Karpas-422 (cell line): ENCODE results near the gene KCNB1. TPM values are rescaled to one million over a fixed set of nuclear protein-coding genes. Genes with fewer than 3 reads are reported as not detected.

ENCODE experiments used
- DNase-seq: peaks from one replicate; pipeline ENCODE4 v3.0.0-alpha.2; 2015
- H2AFZ ChIP-seq: fragments of 200-600 bp; sonication (generic); 2 replicates; pipeline ENCODE4 v1.6.1; 2014; ENCODE audit warnings: antibody characterized with exemption, low read length, mixed read lengths
- H3K27ac ChIP-seq: fragments of 200-600 bp; sonication (generic); 2 replicates; pipeline ENCODE4 v1.5.1; 2014; ENCODE audit warnings: mild to moderate bottlenecking, low read length, moderate library complexity
- H3K27me3 ChIP-seq: fragments of 200-600 bp; sonication (generic); 2 replicates; pipeline ENCODE4 v1.6.1; 2014; ENCODE audit warnings: low read length, mixed read lengths
- H3K36me3 ChIP-seq: fragments of 200-600 bp; sonication (generic); 2 replicates; pipeline ENCODE4 v1.6.1; 2014; ENCODE audit warnings: low read length, mixed read lengths; ENCODE audit not compliant: insufficient read depth
- H3K4me1 ChIP-seq: fragments of 200-600 bp; sonication (generic); 2 replicates; pipeline ENCODE4 v1.6.1; 2014; ENCODE audit warnings: mild to moderate bottlenecking, low read length, mixed read lengths
- H3K4me2 ChIP-seq: fragments of 200-600 bp; sonication (generic); 2 replicates; pipeline ENCODE4 v1.6.1; 2014; ENCODE audit warnings: low read length, low read depth, mild to moderate bottlenecking; ENCODE audit not compliant: poor library complexity, severe bottlenecking
- H3K4me3 ChIP-seq: fragments of 200-600 bp; sonication (generic); 2 replicates; pipeline ENCODE4 v1.5.1; 2014; ENCODE audit warnings: mild to moderate bottlenecking, antibody characterized with exemption, low read length, mixed read lengths
- H3K79me2 ChIP-seq: fragments of 200-600 bp; sonication (generic); 2 replicates; pipeline ENCODE4 v1.6.1; 2014; ENCODE audit warnings: mild to moderate bottlenecking, low read length, mixed read lengths
- H3K9ac ChIP-seq: fragments of 200-600 bp; sonication (generic); 2 replicates; pipeline ENCODE4 v1.6.0; 2014; ENCODE audit warnings: low read length
- H3K9me2 ChIP-seq: fragments of 200-600 bp; sonication (generic), shearing (Covaris generic); replicated peaks from 2 replicates; pipeline ENCODE4 v1.6.0; 2014; ENCODE audit warnings: mild to moderate bottlenecking, low read length, moderate library complexity; ENCODE audit not compliant: insufficient read depth
- H3K9me3 ChIP-seq: fragments of 300-700, 200-600 bp; sonication (generic); 2 replicates; pipeline ENCODE4 v1.6.1; 2014; ENCODE audit warnings: low read length, mixed read lengths
- H4K20me1 ChIP-seq: fragments of 200-600 bp; sonication (generic); 2 replicates; pipeline ENCODE4 v1.6.1; 2014; ENCODE audit warnings: mild to moderate bottlenecking, antibody characterized with exemption, low read length, low read depth; ENCODE audit not compliant: insufficient read depth
- total RNA-seq: library from RNA; depleted of rRNA; stranded (reverse); fragments of >200 nt; shearing (Covaris generic); gene quantifications from 2 replicates; pipeline ENCODE4 v1.2.3, GENCODE V29; 2014; ENCODE audit warnings: low replicate concordance

The KCNB1 gene
- total RNA-seq, 1 experiment from 2014 or later, result not detected

- Histone ChIP-seq H3K4me1 (no peaks in the 10 kb centered on the region), H3K27me3 (no peaks in the 10 kb centered on the region), H4K20me1 (no peaks in the 10 kb centered on the region), H2AFZ (no peak overlapping the region), H3K9me2 (no peaks in the 10 kb centered on the region), H3K4me2 (no peak overlapping the region), H3K9me3 (no peaks in the 10 kb centered on the region), H3K9ac (no peak overlapping the region), H3K4me3 (no peak overlapping the region), H3K27ac (no peak overlapping the region), H3K79me2 (no peaks in the 10 kb centered on the region), H3K36me3 (no peaks in the 10 kb centered on the region)
- DNase-seq, result no peak
Measured at GRCh38 chr20:49352751-49353150, 129.7 kb downstream of the KCNB1 start.

DNA sequence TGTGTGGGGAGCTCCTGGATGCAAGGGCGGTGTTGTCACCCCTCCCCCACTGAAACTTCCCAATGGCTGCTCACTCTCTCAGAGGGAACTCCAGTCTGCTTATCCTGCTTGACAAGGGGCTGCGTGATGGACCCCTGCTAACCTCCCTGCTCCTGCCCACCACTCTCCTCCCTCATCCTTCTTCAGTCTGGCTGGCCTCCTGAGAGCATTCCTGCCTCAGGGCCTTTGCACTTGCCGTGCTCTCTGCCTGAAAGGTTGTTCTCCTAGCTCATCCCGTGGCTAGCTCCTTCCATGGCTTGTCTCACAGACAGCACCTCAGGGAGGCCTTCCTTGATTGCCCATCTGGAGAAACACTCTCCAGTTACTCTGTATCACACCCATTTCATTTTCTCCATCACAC is 130.7 kb downstream of the KCNB1 start:
- Histone ChIP-seq H3K4me3 (no peak overlapping the region), H2AFZ (no peak overlapping the region), H3K4me1 (no peaks in the 10 kb centered on the region), H3K9me3 (no peaks in the 10 kb centered on the region), H3K27me3 (no peaks in the 10 kb centered on the region), H3K36me3 (no peaks in the 10 kb centered on the region), H3K9ac (no peak overlapping the region), H3K9me2 (no peaks in the 10 kb centered on the region), H3K4me2 (no peak overlapping the region), H4K20me1 (no peaks in the 10 kb centered on the region), H3K27ac (no peak overlapping the region), H3K79me2 (no peaks in the 10 kb centered on the region)
- no peak for DNase-seq

DNA sequence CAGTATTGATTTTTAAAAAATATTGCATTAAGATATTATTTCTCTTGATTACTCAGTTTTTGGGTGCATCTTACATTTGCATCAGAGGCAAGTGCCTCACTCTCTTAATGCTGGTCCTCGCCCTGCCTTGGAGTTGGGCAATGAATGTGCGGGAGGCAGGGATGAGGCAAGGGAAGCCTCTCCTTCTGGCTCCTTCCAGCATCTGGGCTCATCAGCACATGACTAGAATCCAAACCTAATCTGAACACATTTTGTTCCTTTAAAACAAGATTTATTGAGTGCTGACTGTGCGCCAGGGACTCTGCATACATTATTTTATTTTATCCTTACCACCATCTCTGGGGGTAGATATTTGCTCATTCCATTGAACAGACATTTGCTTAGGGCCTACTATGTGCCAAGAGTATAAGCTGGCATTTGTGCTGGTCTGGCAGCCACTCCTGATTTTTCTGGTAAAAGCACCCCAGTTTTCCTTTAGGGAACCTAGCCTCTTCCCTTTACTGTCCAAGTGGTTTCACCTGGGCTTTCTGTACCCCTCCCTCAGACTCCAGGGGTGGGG is 132.7 kb downstream of the KCNB1 start:
- H3K27me3 ChIP-seq, result no peaks in the 10 kb centered on the region
- no peak overlapping the region for H3K9ac ChIP-seq
- H3K27ac ChIP-seq, result no peak overlapping the region
- no peak overlapping the region for H3K4me3 ChIP-seq
- H3K9me2 ChIP-seq, result no peaks in the 10 kb centered on the region
- no peaks in the 10 kb centered on the region for H3K4me1 ChIP-seq
- H3K79me2 ChIP-seq, result no peaks in the 10 kb centered on the region
- no peaks in the 10 kb centered on the region for H3K36me3 ChIP-seq
- DNase-seq, result no peak
- no peak overlapping the region for H3K4me2 ChIP-seq
- H3K9me3 ChIP-seq, result no peaks in the 10 kb centered on the region
- H2AFZ ChIP-seq, result no peak overlapping the region
- no peaks in the 10 kb centered on the region for H4K20me1 ChIP-seq

- no peak for DNase-seq
- Histone ChIP-seq H3K4me1 (no peaks in the 10 kb centered on the region), H3K4me2 (no peak overlapping the region), H3K27ac (no peak overlapping the region), H3K4me3 (no peak overlapping the region), H3K9ac (no peak overlapping the region), H3K79me2 (no peaks in the 10 kb centered on the region), H4K20me1 (no peaks in the 10 kb centered on the region), H3K9me3 (no peaks in the 10 kb centered on the region), H3K9me2 (no peaks in the 10 kb centered on the region), H2AFZ (no peak overlapping the region), H3K27me3 (no peaks in the 10 kb centered on the region), H3K36me3 (no peaks in the 10 kb centered on the region)
Measured at GRCh38 chr20:49349078-49349477, 133.4 kb downstream of the KCNB1 start.

GRCh38 chr20:49348563-49348962 is 133.9 kb downstream of the KCNB1 start:
- no peaks in the 10 kb centered on the region for H4K20me1 ChIP-seq
- H3K36me3 ChIP-seq, result no peaks in the 10 kb centered on the region
- H3K9ac ChIP-seq, result no peak overlapping the region
- DNase-seq, result no peak
- H3K27ac ChIP-seq, result no peak overlapping the region
- H3K9me2 ChIP-seq, result no peaks in the 10 kb centered on the region
- no peak overlapping the region for H2AFZ ChIP-seq
- H3K4me2 ChIP-seq, result no peak overlapping the region
- no peaks in the 10 kb centered on the region for H3K27me3 ChIP-seq
- no peaks in the 10 kb centered on the region for H3K79me2 ChIP-seq
- H3K4me3 ChIP-seq, result no peak overlapping the region
- no peaks in the 10 kb centered on the region for H3K4me1 ChIP-seq
- H3K9me3 ChIP-seq, result no peaks in the 10 kb centered on the region

GRCh38 chr20:49347156-49347555 is 135.3 kb downstream of the KCNB1 start:
- H3K9ac ChIP-seq, result no peak overlapping the region
- H3K79me2 ChIP-seq, result no peaks in the 10 kb centered on the region
- no peaks in the 10 kb centered on the region for H3K9me2 ChIP-seq
- no peaks in the 10 kb centered on the region for H4K20me1 ChIP-seq
- no peaks in the 10 kb centered on the region for H3K9me3 ChIP-seq
- H3K27ac ChIP-seq, result no peak overlapping the region
- no peak overlapping the region for H3K4me2 ChIP-seq
- H3K36me3 ChIP-seq, result no peaks in the 10 kb centered on the region
- no peak overlapping the region for H3K4me3 ChIP-seq
- H2AFZ ChIP-seq, result no peak overlapping the region
- DNase-seq, result no peak
- no peaks in the 10 kb centered on the region for H3K27me3 ChIP-seq
- no peaks in the 10 kb centered on the region for H3K4me1 ChIP-seq

- no peak overlapping the region for H3K27ac ChIP-seq
- H3K9ac ChIP-seq, result no peak overlapping the region
- no peaks in the 10 kb centered on the region for H4K20me1 ChIP-seq
- no peak for DNase-seq
- H3K4me1 ChIP-seq, result no peaks in the 10 kb centered on the region
- H3K4me3 ChIP-seq, result no peak overlapping the region
- no peak overlapping the region for H3K4me2 ChIP-seq
- H3K27me3 ChIP-seq, result no peaks in the 10 kb centered on the region
- no peaks in the 10 kb centered on the region for H3K9me2 ChIP-seq
- no peak overlapping the region for H2AFZ ChIP-seq
- no peaks in the 10 kb centered on the region for H3K9me3 ChIP-seq
- H3K36me3 ChIP-seq, result no peaks in the 10 kb centered on the region
- no peaks in the 10 kb centered on the region for H3K79me2 ChIP-seq
Measured at GRCh38 chr20:49346682-49347081, 135.8 kb downstream of the KCNB1 start.

GRCh38 chr20:49345524-49345923 is 136.9 kb downstream of the KCNB1 start:
- Histone ChIP-seq H3K4me3 (no peak overlapping the region), H4K20me1 (no peaks in the 10 kb centered on the region), H3K4me2 (no peak overlapping the region), H2AFZ (no peak overlapping the region), H3K79me2 (no peaks in the 10 kb centered on the region), H3K9ac (no peak overlapping the region), H3K9me3 (no peaks in the 10 kb centered on the region), H3K36me3 (no peaks in the 10 kb centered on the region), H3K27me3 (no peaks in the 10 kb centered on the region), H3K9me2 (no peaks in the 10 kb centered on the region), H3K4me1 (no peaks in the 10 kb centered on the region), H3K27ac (no peak overlapping the region)
- no peak for DNase-seq

- Histone ChIP-seq H3K27ac (no peak overlapping the region), H2AFZ (no peak overlapping the region), H3K9me2 (no peaks in the 10 kb centered on the region), H3K4me2 (no peak overlapping the region), H3K4me3 (no peak overlapping the region), H3K27me3 (no peaks in the 10 kb centered on the region), H4K20me1 (no peaks in the 10 kb centered on the region), H3K79me2 (no peaks in the 10 kb centered on the region), H3K4me1 (no peaks in the 10 kb centered on the region), H3K9ac (no peak overlapping the region), H3K9me3 (no peaks in the 10 kb centered on the region), H3K36me3 (no peaks in the 10 kb centered on the region)
- no peak for DNase-seq
Measured at GRCh38 chr20:49344975-49345374, 137.5 kb downstream of the KCNB1 start.
